Tibial nerve (tissue), 4 donors: Measurements from ENCODE around the gene PDZD2. TPM values are rescaled to one million over a fixed set of nuclear protein-coding genes. Genes with fewer than 3 reads are reported as not detected.

ENCODE experiments used
- DNase-seq, 2 donors: peaks; one replicate each; pipeline ENCODE4 v3.0.0-alpha.2; 2019; ENCODE audit warnings: low spot score in 2 of 2
- H3K27ac ChIP-seq, 4 donors: fragments of 200-600 bp; sonication (generic) in 3 of 4; one replicate each; pipeline ENCODE4 v1.5.1; 2017 to 2019; ENCODE audit warnings: mild to moderate bottlenecking in 1 of 4
- H3K27me3 ChIP-seq, 2 donors: fragments of 200-600 bp; sonication (generic) in 1 of 2; one replicate each; pipeline versions ENCODE4 v1.5.1 to v1.6.0; 2017 to 2019
- H3K36me3 ChIP-seq, 3 donors: fragments of 200-600 bp; sonication (generic); one replicate each; pipeline ENCODE4 v1.5.1; 2018 to 2019
- H3K4me1 ChIP-seq, 4 donors: fragments of 200-600 bp; sonication (generic) in 3 of 4; one replicate each; pipeline ENCODE4 v1.5.1; 2017 to 2019
- H3K4me3 ChIP-seq, 4 donors: fragments of 200-600 bp; sonication (generic) in 3 of 4; one replicate each; pipeline ENCODE4 v1.5.1; 2017 to 2019; ENCODE audit warnings: mild to moderate bottlenecking in 1 of 4, moderate library complexity in 1 of 4
- H3K9me3 ChIP-seq, 4 donors: fragments of 200-600 bp; sonication (generic) in 3 of 4; one replicate each; pipeline ENCODE4 v1.5.1; 2017 to 2019
- CTCF ChIP-seq, 5 experiments: fragments of 200-600 bp in 3 of 5; fragments of 450-650 bp in 2 of 5; sonication (generic) in 3 of 5; IDR thresholded peaks; one replicate each; pipeline ENCODE4 v1.5.1; 2016 to 2019; ENCODE audit warnings: antibody characterized with exemption in 5 of 5, mild to moderate bottlenecking in 3 of 5, moderate library complexity in 2 of 5
- EP300 ChIP-seq, 2 donors: sonication (generic); formaldehyde crosslinking; IDR thresholded peaks; one replicate each; pipeline ENCODE4 v1.6.1; 2017; ENCODE audit warnings: antibody characterized with exemption in 2 of 2, mild to moderate bottlenecking in 1 of 2
- POLR2A ChIP-seq, 2 donors: fragments of 450-650 bp; IDR thresholded peaks; one replicate each; pipeline ENCODE4 v1.6.1; 2017; ENCODE audit warnings: antibody characterized with exemption in 2 of 2, mild to moderate bottlenecking in 2 of 2, moderate library complexity in 2 of 2
- WGBS, 2 donors: methylation state at CpG; one replicate each; pipeline ENCODE4 v1.1.5; 2018; 5-methylcytosine and 5-hydroxymethylcytosine counted together
- total RNA-seq, 4 donors: library from RNA; depleted of rRNA; stranded (reverse); fragments of >200 nt; gene quantifications; one replicate each; pipeline ENCODE4 v1.1.0, GENCODE V29; 2016

The PDZD2 gene
- total RNA-seq, 4 donors from 2014 or later = 102 to 153 (median 117) TPM

DNA sequence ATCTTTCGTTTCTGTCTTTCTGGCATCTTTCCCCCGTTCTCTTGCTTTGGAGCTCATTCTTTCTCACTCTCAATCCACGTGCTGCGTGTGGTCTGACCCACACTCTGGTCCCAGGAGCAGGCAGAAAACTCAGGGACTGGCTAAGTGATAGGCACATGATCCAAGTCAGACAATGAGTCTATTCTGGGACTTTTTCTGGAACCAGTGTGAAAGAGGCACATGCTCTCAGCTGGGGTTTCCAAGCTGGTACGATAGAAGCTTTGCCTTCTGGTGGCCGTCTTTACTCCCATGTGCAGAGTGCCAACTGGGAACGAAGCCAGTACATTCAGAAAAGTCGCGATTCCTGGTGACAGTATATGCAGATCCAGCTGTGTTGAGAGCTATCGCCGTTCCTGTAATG is 94.4 kb downstream of the PDZD2 start:
- WGBS, 2 donors = 40 to 47% methylated on average over 11 of the region's 11 CpGs
- H3K27ac ChIP-seq = peak overlapping the region in 2 of 4 donors; percentile 10 to 13
- TF ChIP-seq EP300 (IDR thresholded peaks at IDR 0.05) = peak; percentile 19 to 41
- no peak for TF ChIP-seq CTCF (IDR thresholded peaks at IDR 0.05)

GRCh38 chr5:31736127-31736526 is 97.2 kb downstream of the PDZD2 start:
- Histone ChIP-seq H3K27ac (no peak overlapping the region), H3K9me3 (peaks cover 0 to 14% (median 0%) of the 10 kb centered on the region in 4 donors), H3K4me1 (peaks cover 0 to 3% (median 0%) of the 10 kb centered on the region in 4 donors), H3K36me3 (no peaks in the 10 kb centered on the region), H3K27me3 (no peaks in the 10 kb centered on the region), H3K4me3 (no peak overlapping the region)
- no peak for DNase-seq
- 89 to 90% methylated on average over 6 of the region's 6 CpGs for WGBS, 2 donors
- TF ChIP-seq POLR2A (IDR thresholded peaks at IDR 0.05) = no peak
- TF ChIP-seq EP300 (IDR thresholded peaks at IDR 0.05) = no peak
- no peak for TF ChIP-seq CTCF (IDR thresholded peaks at IDR 0.05)

More for the DNA sequence above, 94.4 kb downstream of the PDZD2 start:
- no peak overlapping the region for H3K4me3 ChIP-seq
- no peaks in the 10 kb centered on the region for H3K36me3 ChIP-seq
- H3K9me3 ChIP-seq = no peaks in the 10 kb centered on the region
- H3K27me3 ChIP-seq = no peaks in the 10 kb centered on the region
- DNase-seq = peak in 1 of 2 donors; percentile 31
- H3K4me1 ChIP-seq = peaks cover 0 to 3% (median 0%) of the 10 kb centered on the region in 4 donors

- 72 to 76% methylated on average over 4 of the region's 4 CpGs for WGBS, 2 donors
- Histone ChIP-seq H3K27me3 (no peaks in the 10 kb centered on the region), H3K27ac (no peak overlapping the region), H3K4me1 (peaks cover 0 to 8% (median 0%) of the 10 kb centered on the region in 4 donors), H3K9me3 (peaks cover 0 to 14% (median 0%) of the 10 kb centered on the region in 4 donors), H3K4me3 (no peak overlapping the region), H3K36me3 (no peaks in the 10 kb centered on the region)
- TF ChIP-seq CTCF (IDR thresholded peaks at IDR 0.05) (no peak), EP300 (IDR thresholded peaks at IDR 0.05) (no peak), POLR2A (IDR thresholded peaks at IDR 0.05) (no peak)
- DNase-seq = no peak
Observed at GRCh38 chr5:31738199-31738598, 99.3 kb downstream of the PDZD2 start.

GRCh38 chr5:31741496-31741895 is 102.6 kb downstream of the PDZD2 start:
- Histone ChIP-seq H3K27ac (no peak overlapping the region), H3K36me3 (no peaks in the 10 kb centered on the region)

GRCh38 chr5:31743678-31744077 is 104.7 kb downstream of the PDZD2 start:
- Histone ChIP-seq H3K9me3 (peaks cover 0 to 13% (median 0%) of the 10 kb centered on the region in 4 donors), H3K36me3 (no peaks in the 10 kb centered on the region), H3K27ac (no peak overlapping the region), H3K4me3 (no peak overlapping the region), H3K4me1 (peaks cover 0 to 5% (median 0%) of the 10 kb centered on the region in 4 donors), H3K27me3 (no peaks in the 10 kb centered on the region)
- no peak for DNase-seq
- TF ChIP-seq EP300 (IDR thresholded peaks at IDR 0.05) = no peak
- no peak for TF ChIP-seq POLR2A (IDR thresholded peaks at IDR 0.05)
- no peak for TF ChIP-seq CTCF (IDR thresholded peaks at IDR 0.05)
- 91 to 93% methylated on average over 3 of the region's 3 CpGs for WGBS, 2 donors

More at GRCh38 chr5:31741496-31741895, 102.6 kb downstream of the PDZD2 start:
- Histone ChIP-seq H3K27me3 (no peaks in the 10 kb centered on the region), H3K4me3 (no peak overlapping the region), H3K4me1 (peaks cover 0 to 5% (median 0%) of the 10 kb centered on the region in 4 donors), H3K9me3 (peaks cover 0 to 14% (median 0%) of the 10 kb centered on the region in 4 donors)
- TF ChIP-seq CTCF (IDR thresholded peaks at IDR 0.05) (no peak), POLR2A (IDR thresholded peaks at IDR 0.05) (no peak), EP300 (IDR thresholded peaks at IDR 0.05) (no peak)
- WGBS, 2 donors = 67 to 87% methylated on average over 1 of the region's 1 CpG
- peak in 1 of 2 donors; percentile 20 for DNase-seq
